G401 (cell line): ENCODE results near the gene MYO15A. TPM values are rescaled to one million over a fixed set of nuclear protein-coding genes. Genes with fewer than 3 reads are reported as not detected.

Source experiments
- DNase-seq: peaks from one replicate; pipeline ENCODE4 v3.0.0-alpha.2; 2015; ENCODE audit warnings: low spot score
- in situ Hi-C: cut with HindIII; loops from 2 replicates; pipeline ENCODE4 v1.10.0; 2016; ENCODE audit warnings: low sequenced_read_pairs, mixed read lengths
- total RNA-seq: library from RNA; depleted of rRNA; stranded (reverse); fragments of >200 nt; shearing (Covaris generic); gene quantifications from 2 replicates; pipeline ENCODE4 v1.2.3, GENCODE V29; 2014

MYO15A gene
- total RNA-seq, 1 experiment from 2014 or later, result not detected

DNA sequence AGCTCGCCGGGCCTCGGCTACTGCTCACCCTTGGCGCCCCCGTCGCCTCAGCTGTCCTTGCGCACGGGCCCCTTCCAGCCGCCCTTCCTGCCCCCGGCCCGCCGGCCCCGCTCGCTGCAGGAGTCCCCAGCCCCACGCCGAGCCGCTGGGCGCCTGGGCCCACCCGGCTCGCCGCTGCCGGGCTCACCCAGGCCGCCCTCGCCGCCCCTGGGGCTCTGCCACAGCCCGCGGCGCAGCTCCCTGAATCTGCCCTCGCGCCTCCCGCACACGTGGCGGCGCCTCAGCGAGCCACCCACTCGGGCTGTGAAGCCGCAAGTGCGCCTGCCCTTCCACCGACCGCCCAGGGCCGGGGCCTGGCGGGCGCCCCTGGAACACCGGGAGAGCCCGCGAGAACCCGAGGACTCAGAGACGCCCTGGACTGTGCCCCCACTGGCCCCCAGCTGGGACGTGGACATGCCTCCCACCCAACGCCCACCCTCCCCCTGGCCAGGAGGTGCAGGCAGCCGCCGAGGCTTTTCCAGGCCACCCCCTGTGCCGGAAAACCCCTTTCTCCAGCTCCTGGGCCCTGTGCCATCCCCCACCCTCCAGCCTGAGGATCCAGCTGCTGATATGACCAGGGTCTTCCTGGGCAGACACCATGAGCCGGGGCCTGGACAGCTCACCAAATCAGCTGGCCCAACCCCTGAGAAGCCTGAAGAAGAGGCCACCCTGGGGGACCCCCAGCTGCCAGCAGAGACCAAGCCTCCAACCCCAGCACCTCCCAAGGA is 12.8 kb downstream of the MYO15A start:
- no peak for DNase-seq
- in situ Hi-C loops, result no loop called here

- peak; percentile 38 for DNase-seq
- in situ Hi-C loops, result no loop called here
Measured at GRCh38 chr17:18122990-18123753, 14.6 kb downstream of the MYO15A start.

GRCh38 chr17:18124345-18125126 is 16.0 kb downstream of the MYO15A start:
- DNase-seq, result no peak
- in situ Hi-C loops, result no loop called here

DNA sequence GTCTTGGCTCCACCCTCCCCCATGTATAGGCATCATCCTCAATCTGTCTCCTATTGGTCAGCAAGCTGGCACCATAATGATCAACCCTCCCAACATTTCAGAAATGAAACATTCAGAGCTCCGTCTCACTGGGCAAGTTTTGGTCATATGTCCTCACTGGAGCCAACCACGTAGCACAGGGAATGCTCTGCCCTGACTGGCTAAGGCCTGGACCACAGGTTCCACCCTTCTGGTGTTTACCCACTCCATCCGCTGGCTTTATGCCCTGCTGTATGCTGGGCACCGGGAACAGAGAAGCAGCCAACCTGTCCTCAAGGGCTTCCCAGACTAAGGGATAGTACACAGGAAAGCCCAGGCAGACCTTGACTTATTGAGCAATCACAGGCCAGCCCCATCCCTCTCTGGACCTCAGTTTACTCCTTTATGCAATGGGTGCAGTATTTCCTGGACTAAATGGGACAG is 20.5 kb downstream of the MYO15A start:
- in situ Hi-C loops, result no loop called here
- peak; percentile 84 for DNase-seq

DNA sequence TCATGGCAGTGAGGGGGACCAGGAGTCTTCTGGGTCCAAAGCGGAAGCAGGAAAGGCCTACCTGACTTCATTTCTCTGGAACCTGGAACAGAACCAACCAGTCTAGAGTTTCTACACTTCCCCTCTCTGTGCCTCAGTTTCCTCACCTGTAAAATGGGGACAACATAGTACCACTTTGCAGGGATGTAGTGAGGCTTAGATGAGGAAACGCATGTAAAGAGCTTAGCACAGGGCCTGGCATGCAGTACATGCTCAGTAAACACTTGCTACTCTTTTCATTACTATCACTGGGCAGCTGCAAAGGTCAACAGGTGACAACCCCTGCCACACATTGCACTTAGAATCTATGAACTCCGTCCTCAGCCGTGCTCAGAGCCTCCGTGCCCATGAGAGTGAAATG is 24.2 kb downstream of the MYO15A start:
- no peak for DNase-seq
- in situ Hi-C loops, result no loop called here

GRCh38 chr17:18136357-18136756 is 27.8 kb downstream of the MYO15A start:
- DNase-seq, result no peak
- in situ Hi-C loops, result no loop called here

- DNase-seq, result no peak
- in situ Hi-C loops, result no loop called here
Measured at GRCh38 chr17:18138065-18138749, 29.7 kb downstream of the MYO15A start.

- in situ Hi-C loops, result no loop called here
- DNase-seq, result no peak
Measured at GRCh38 chr17:18139092-18139491, 30.5 kb downstream of the MYO15A start.

DNA sequence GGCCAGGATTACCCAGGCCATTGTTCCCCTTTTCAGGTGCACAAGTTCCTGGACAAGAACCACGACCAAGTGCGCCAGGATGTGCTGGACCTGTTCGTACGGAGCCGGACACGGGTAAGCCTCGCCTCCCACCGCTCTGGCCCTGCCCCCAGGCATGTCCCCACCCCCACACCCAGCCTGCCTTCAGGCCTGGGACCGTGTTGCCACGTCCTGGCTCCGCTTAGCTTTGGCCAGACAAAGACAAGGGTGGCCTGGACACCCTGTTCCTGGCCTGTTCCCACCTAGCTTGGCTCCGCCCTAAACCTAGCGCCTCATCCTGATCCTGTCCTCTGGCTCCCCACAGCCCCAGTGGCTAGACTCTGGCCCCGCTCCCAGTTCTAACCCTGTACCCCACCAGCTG is 30.9 kb downstream of the MYO15A start:
- DNase-seq, result no peak
- in situ Hi-C loops, result no loop called here

GRCh38 chr17:18139949-18140348 is 31.4 kb downstream of the MYO15A start:
- in situ Hi-C loops, result no loop called here
- no peak for DNase-seq

DNA sequence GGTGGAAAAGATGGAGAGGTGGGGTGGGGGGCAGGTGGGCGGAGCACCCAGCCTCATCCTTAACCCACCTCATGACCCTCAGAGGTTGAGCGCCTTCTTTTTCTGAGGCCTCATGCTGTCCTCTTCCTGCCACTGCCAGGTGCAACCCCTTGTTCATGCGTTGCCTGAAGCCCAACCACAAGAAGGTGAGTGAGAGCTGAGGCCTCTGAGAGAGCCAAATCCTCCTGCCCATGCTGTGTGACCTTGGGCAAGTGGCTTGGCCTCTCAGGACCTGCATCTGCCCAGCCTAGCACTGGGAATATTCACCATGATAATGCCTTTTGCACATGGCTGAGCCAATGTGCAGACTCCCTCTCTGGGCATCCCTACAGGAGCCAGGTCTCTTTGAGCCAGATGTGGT is 32.1 kb downstream of the MYO15A start:
- no peak for DNase-seq
- in situ Hi-C loops, result no loop called here

DNA sequence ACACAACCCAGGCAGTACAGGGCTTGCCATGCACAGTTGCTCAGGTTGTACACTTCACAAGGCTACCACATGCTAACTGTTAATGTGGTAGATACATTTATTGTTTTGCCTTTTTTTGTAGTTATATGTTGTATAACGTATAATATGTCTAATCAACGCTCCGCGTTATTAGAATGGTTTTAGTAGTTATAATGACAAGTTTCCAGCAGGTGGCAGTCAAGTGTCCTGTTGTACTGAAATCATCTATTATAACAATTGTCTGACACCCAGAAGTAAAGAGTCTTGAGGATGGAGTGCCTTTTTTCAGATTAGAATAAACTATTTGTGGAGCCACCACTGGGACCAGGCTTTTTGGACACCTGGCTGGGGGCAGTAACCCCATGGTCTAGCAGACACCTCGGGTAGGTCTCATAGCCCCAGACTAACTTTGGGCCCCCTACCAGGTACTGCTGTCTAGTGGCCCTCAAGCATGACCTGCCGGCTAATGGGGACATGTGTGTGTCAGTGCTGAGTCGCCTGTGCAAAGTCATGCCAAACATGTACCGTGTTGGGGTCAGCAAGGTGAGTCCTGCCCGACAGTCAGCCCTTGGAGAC is 32.8 kb downstream of the MYO15A start:
- in situ Hi-C loops, result no loop called here
- DNase-seq, result peak; percentile 79

DNA sequence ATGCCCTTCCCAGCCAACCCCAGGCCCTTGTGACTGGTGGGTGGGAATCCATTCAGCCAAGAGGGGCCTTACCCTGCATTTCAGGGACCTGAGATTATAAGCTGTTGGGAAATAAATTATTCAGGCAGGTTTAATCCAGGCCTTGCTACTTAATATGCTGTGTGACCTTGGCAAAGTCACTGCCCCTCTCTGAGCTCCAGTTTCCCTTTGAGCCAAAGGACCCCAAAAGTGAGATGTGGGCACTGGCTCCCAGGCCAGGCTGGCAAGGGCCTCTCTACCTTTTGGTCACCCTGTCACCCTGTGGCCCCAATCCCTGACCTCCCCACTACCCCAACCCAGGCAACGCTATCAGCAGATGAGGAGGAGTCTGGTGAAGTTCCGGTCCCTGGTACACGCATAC is 33.9 kb downstream of the MYO15A start:
- DNase-seq, result no peak
- in situ Hi-C loops, result no loop called here

GRCh38 chr17:18143044-18143936 is 34.7 kb downstream of the MYO15A start:
- no peak for DNase-seq
- in situ Hi-C loops, result no loop called here

DNA sequence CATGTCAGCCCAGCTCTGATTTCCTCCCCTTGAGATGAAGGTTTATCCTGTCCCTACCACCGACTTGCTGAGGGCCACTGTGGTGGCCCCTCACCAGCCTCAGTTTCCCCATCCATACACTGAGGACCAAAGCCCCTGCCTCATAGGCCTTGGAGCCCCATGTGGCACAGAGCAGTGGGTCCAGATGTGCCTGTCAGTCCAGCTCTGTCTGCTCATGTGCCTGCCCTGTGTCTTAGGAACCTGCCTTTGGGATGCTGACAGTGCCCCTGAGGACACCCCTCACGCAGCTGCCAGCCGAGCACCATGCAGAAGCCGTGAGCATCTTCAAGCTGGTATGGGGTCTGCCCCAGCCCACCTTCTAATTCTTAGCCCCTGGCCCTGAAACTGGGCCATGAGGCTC is 35.7 kb downstream of the MYO15A start:
- in situ Hi-C loops, result no loop called here
- DNase-seq, result no peak

DNA sequence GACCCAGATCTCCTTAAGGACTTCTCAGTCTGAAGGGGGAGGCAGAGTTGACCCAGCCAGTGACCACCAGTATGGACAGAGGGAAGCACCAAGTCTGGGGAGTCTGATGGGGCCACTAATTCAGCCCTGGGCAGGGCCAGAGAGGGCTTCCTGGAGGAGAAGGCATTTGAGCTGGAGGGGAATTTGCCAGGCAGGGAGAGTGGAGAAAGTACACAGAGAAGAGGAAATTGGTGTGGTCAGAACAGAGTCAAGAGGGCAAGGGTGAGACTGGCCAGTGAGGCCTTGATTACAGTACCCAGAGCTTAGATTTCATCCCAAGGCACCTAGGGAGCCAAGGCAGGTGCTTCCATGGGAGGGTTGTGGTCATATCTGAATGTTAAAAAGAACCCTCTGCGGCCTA is 36.3 kb downstream of the MYO15A start:
- in situ Hi-C loops, result no loop called here
- no peak for DNase-seq

GRCh38 chr17:18145811-18146210 is 37.3 kb downstream of the MYO15A start:
- DNase-seq, result no peak
- in situ Hi-C loops, result no loop called here

DNA sequence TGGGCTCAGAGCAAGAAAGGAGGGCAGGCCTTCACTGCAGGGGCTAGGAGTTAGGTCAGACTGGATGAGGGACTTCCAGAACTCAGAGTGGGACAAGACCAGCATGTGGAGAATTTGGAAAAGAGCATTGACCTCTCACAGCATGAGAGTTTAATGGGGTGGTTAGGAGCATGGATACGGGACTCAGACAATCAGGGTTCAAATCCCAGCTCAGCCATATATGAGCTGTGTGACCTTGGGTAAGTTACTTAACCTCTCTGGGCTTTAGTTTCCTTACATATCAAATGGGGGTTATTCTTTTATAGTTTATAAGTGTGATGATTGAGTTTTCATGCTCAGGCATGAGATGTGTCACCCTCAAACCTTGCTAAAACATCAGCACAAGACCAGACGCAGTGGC is 37.7 kb downstream of the MYO15A start:
- no peak for DNase-seq
- in situ Hi-C loops, result no loop called here
